Stimulated activated naive CD4-positive, alpha-beta T cell (primary cell): ENCODE measurements around the gene RGS14.

Experiments
- DNase-seq, 6 experiments: peaks; one replicate each; lab custom pipeline; 2025; lab: John Stamatoyannopoulos, UW

Gene RGS14

GRCh38 chr5:177357459-177358351 is at the start of gene RGS14:
TSS of gene RGS14 (plus strand) at chr5:177357924. CDS start at chr5:177358025, 101 bp downstream.
- DNase-seq = peak; percentile 55 to 88 (median 74)

- no peak for DNase-seq
These were observed 49.0 kb upstream of the RGS14 start for GRCh38 chr5:177308740-177309139.

GRCh38 chr5:177309351-177310191 is 48.2 kb upstream of the RGS14 start:
- DNase-seq = peak; percentile 8 to 78 (median 58)

GRCh38 chr5:177310332-177310731 is 47.4 kb upstream of the RGS14 start:
- no peak for DNase-seq

GRCh38 chr5:177310757-177311391 is 46.9 kb upstream of the RGS14 start:
- DNase-seq = peak in 2 of 6 experiments; percentile 10 to 15

- no peak for DNase-seq
These were observed 46.4 kb upstream of the RGS14 start for GRCh38 chr5:177311392-177311722.

- peak; percentile 85 to 93 (median 90) for DNase-seq
These were observed 45.7 kb upstream of the RGS14 start, which contains the start of gene MXD3 for GRCh38 chr5:177311723-177312648. TSS of gene MXD3 (minus strand) at chr5:177311898. CDS start at chr5:177311830, 68 bp downstream.

- no peak for DNase-seq
These were observed 45.0 kb upstream of the RGS14 start for GRCh38 chr5:177312649-177313181.

- DNase-seq = no peak
These were observed 44.0 kb upstream of the RGS14 start for GRCh38 chr5:177313561-177314259.

- DNase-seq = no peak
These were observed 43.1 kb upstream of the RGS14 start for GRCh38 chr5:177314376-177315342.

GRCh38 chr5:177315411-177315810 is 42.3 kb upstream of the RGS14 start:
- DNase-seq = no peak

GRCh38 chr5:177316005-177316404 is 41.7 kb upstream of the RGS14 start:
- no peak for DNase-seq

GRCh38 chr5:177317959-177318377 is 39.8 kb upstream of the RGS14 start:
- peak; percentile 31 to 71 (median 54) for DNase-seq

- DNase-seq = peak in 1 of 6 experiments; percentile 8
These were observed 37.7 kb upstream of the RGS14 start for GRCh38 chr5:177319913-177320588.

- no peak for DNase-seq
These were observed 36.8 kb upstream of the RGS14 start for GRCh38 chr5:177320879-177321278.

GRCh38 chr5:177325868-177326381 is 31.8 kb upstream of the RGS14 start:
- no peak for DNase-seq

- DNase-seq = no peak
These were observed 29.9 kb upstream of the RGS14 start for GRCh38 chr5:177327539-177328522.
